NCI-H2196 (cell line): ENCODE measurements around the gene RASAL2.
"Not testable (repeated sequence)": the region's sequence is repeated elsewhere in the genome, so short reads cannot be mapped to it uniquely, and the experiment has no call there.

ENCODE experiments used
- DNase-seq: peaks from one replicate; lab custom pipeline; 2025; ENCODE audit not compliant: unreplicated experiment; lab: John Stamatoyannopoulos, UW

RASAL2 gene

GRCh38 chr1:178371235-178371634 is 277.3 kb downstream of the RASAL2 start:
- no peak for DNase-seq

- no peak for DNase-seq
Observed at GRCh38 chr1:178371933-178372388, 278.1 kb downstream of the RASAL2 start.

GRCh38 chr1:178374016-178374415 is 280.1 kb downstream of the RASAL2 start:
- DNase-seq = no peak

GRCh38 chr1:178376008-178376407 is 282.1 kb downstream of the RASAL2 start:
- DNase-seq = no peak

GRCh38 chr1:178379807-178380206 is 285.9 kb downstream of the RASAL2 start:
- no peak for DNase-seq

- no peak for DNase-seq
Observed at GRCh38 chr1:178382372-178382771, 288.5 kb downstream of the RASAL2 start.

GRCh38 chr1:178385662-178386061 is 291.8 kb downstream of the RASAL2 start:
- no peak for DNase-seq

GRCh38 chr1:178388418-178389145 is 294.7 kb downstream of the RASAL2 start:
- no peak for DNase-seq

GRCh38 chr1:178389441-178389840 is 295.5 kb downstream of the RASAL2 start:
- no peak for DNase-seq

GRCh38 chr1:178390280-178390679 is 296.4 kb downstream of the RASAL2 start:
- not testable (repeated sequence) for DNase-seq

- no peak for DNase-seq
Observed at GRCh38 chr1:178393370-178393769, 299.5 kb downstream of the RASAL2 start.

GRCh38 chr1:178396789-178397188 is 302.9 kb downstream of the RASAL2 start:
- DNase-seq = no peak

- DNase-seq = no peak
Observed at GRCh38 chr1:178397678-178398077, 303.8 kb downstream of the RASAL2 start.

- no peak for DNase-seq
Observed at GRCh38 chr1:178399177-178399728, 305.3 kb downstream of the RASAL2 start.

- DNase-seq = no peak
Observed at GRCh38 chr1:178405137-178405536, 311.2 kb downstream of the RASAL2 start.

GRCh38 chr1:178407215-178407614 is 313.3 kb downstream of the RASAL2 start:
- DNase-seq = no peak

- no peak for DNase-seq
Observed at GRCh38 chr1:178407655-178408054, 313.8 kb downstream of the RASAL2 start.

GRCh38 chr1:178408871-178409270 is 315.0 kb downstream of the RASAL2 start:
- no peak for DNase-seq

- no peak for DNase-seq
Observed at GRCh38 chr1:178409541-178409940, 315.6 kb downstream of the RASAL2 start.

- no peak for DNase-seq
Observed at GRCh38 chr1:178411756-178412399, 318.0 kb downstream of the RASAL2 start.

GRCh38 chr1:178412400-178412770 is 318.5 kb downstream of the RASAL2 start:
- no peak for DNase-seq

GRCh38 chr1:178417858-178418257 is 324.0 kb downstream of the RASAL2 start:
- DNase-seq = no peak
